ENCODE results near the gene MAPK10.

DNA sequence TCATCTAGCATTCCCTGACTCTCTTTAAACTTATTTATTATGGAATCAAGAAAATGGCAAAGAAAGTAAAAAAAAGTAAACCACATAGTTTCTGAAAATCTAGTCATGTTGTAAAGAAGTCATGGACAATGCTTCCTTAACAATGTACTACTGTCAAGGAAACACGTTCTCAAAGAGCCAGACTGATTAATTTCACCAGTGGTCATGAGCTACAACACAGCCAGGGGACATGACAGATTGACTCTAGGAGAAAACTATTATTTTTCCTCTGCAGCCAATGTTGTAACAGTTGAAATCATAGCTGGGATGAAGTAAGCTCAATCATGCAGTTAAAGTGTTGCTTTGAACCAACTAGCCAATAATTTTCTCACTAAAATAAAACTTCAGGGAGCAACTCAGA, 109.2 kb downstream of the MAPK10 start:
- TF ChIP-seq, protein P1, sequence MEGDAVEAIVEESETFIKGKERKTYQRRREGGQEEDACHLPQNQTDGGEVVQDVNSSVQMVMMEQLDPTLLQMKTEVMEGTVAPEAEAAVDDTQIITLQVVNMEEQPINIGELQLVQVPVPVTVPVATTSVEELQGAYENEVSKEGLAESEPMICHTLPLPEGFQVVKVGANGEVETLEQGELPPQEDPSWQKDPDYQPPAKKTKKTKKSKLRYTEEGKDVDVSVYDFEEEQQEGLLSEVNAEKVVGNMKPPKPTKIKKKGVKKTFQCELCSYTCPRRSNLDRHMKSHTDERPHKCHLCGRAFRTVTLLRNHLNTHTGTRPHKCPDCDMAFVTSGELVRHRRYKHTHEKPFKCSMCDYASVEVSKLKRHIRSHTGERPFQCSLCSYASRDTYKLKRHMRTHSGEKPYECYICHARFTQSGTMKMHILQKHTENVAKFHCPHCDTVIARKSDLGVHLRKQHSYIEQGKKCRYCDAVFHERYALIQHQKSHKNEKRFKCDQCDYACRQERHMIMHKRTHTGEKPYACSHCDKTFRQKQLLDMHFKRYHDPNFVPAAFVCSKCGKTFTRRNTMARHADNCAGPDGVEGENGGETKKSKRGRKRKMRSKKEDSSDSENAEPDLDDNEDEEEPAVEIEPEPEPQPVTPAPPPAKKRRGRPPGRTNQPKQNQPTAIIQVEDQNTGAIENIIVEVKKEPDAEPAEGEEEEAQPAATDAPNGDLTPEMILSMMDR (optimal IDR thresholded peaks at IDR 0.05 in 1 of 3, IDR thresholded peaks at IDR 0.05 in 1 of 3, conservative IDR thresholded peaks at IDR 0.05 in 1 of 3; ENCODE audit: extremely low read depth in 1 of 3, insufficient read depth in 2 of 3, low read length in 3 of 3) = no peak
- TF ChIP-seq EZH2 (IDR thresholded peaks at IDR 0.05; ENCODE audit: low read length) = no peak

Data from keratinocyte (primary cell).